Effector memory CD8-positive, alpha-beta T cell (primary cell): ENCODE results near the gene FSTL5.

Source experiments
- ATAC-seq: fragments of 150-1000 bp; cut with Tn5 transposase; replicated peaks from 2 replicates; pipeline ENCODE4 v1.10.0; 2021; ENCODE audit warnings: mild to moderate bottlenecking, moderate library complexity
- DNase-seq, 3 experiments: peaks; one replicate each; pipeline ENCODE4 v3.0.0; 2021
- H3K27ac Mint-ChIP-seq, 2 donors: one replicate each; pipeline ENCODE4 v1.8.0; 2022; ENCODE audit warnings: mild to moderate bottlenecking in 2 of 2, mixed read lengths in 2 of 2, moderate library complexity in 2 of 2
- H3K27me3 Mint-ChIP-seq, 2 donors: one replicate each; pipeline ENCODE4 v1.8.0; 2022; ENCODE audit warnings: mixed read lengths in 2 of 2
- H3K36me3 Mint-ChIP-seq: one replicate; pipeline ENCODE4 v1.8.0; 2022; ENCODE audit warnings: mild to moderate bottlenecking, moderate library complexity, mixed read lengths; ENCODE audit not compliant: insufficient read depth
- H3K4me1 Mint-ChIP-seq, 2 donors: one replicate each; pipeline ENCODE4 v1.8.0; 2022; ENCODE audit warnings: low read depth in 2 of 2, mixed read lengths in 2 of 2
- H3K4me3 Mint-ChIP-seq, 2 donors: one replicate each; pipeline ENCODE4 v1.8.0; 2022; ENCODE audit warnings: mild to moderate bottlenecking in 2 of 2, mixed read lengths in 2 of 2, moderate library complexity in 2 of 2
- H3K9me3 Mint-ChIP-seq, 2 donors: one replicate each; pipeline ENCODE4 v1.8.0; 2022; ENCODE audit warnings: mixed read lengths in 2 of 2

Gene FSTL5

DNA sequence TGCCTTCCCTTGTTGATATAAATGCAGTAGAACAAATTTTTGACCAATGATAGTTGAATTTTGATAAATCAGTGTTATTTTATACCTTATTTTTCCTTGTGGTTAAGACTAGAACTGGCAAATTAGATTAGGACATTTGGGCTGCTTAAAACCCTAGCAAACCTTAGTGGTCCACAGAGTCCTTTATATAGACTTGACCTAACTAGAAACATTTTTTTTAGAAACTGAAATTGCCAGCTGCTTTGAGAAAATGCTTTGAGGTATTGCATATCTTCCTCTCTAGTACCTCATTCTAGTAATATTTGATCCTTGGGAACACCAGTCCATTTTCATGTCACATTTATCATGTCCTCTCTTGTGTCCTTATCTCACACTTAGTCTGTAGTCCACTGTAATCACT is 580.3 kb downstream of the FSTL5 start:
- H3K4me1 Mint-ChIP-seq = no peaks in the 10 kb centered on the region
- H3K27ac Mint-ChIP-seq = no peak overlapping the region
- H3K4me3 Mint-ChIP-seq = no peak overlapping the region
- no peaks in the 10 kb centered on the region for H3K27me3 Mint-ChIP-seq
- DNase-seq = no peak
- no peak for ATAC-seq
- H3K36me3 Mint-ChIP-seq = no peaks in the 10 kb centered on the region
- peaks cover 7 to 8% of the 10 kb centered on the region in 2 donors for H3K9me3 Mint-ChIP-seq

DNA sequence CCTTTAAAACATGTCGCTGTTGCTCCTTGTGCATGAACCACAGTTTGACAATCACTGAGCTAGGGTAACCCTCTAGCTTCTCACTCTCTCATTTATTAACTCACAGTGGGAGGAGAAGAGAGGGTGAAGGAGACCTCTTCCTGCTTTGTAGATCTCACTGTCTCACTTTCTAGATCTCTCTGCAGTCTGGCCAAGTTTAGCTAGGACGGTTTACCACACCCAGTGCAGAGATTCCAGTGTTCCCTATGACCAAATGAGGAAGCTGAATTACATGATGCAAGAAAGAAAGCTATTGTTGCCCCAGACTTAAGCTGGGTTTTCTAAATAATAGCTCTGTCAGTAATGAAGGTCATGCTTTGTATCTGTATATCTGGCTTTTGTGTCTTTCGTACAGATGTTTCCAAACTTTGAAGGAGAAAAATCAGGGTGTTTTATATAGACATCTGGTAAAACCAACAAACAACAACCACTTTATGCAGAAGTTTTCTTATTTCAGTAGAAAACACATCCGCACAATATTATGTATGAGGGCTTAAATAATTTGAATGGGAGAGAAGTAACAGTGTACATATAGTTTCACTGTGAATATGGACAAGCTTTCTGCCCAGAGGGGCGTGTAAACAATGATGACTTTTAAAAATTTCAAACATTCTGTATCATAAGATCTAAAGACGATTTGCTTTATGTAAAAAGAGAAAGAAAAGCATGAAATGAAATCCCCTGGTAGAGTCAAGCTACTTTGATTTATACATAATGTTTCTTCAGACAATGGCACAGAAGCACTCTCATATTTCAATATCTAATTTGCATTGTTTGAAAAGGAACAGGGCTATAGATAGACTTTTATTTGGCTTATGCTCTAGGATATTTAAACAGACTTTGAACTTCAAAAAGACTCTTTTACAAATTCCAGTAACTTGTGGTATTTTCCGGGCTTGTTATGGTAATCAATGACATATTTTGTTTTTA is 582.3 kb downstream of the FSTL5 start:
- H3K9me3 Mint-ChIP-seq = peaks cover 8 to 11% of the 10 kb centered on the region in 2 donors
- ATAC-seq (no peak), DNase-seq (no peak)
- H3K4me3 Mint-ChIP-seq = no peak overlapping the region
- no peaks in the 10 kb centered on the region for H3K27me3 Mint-ChIP-seq
- H3K36me3 Mint-ChIP-seq = no peaks in the 10 kb centered on the region
- no peaks in the 10 kb centered on the region for H3K4me1 Mint-ChIP-seq
- H3K27ac Mint-ChIP-seq = no peak overlapping the region

DNA sequence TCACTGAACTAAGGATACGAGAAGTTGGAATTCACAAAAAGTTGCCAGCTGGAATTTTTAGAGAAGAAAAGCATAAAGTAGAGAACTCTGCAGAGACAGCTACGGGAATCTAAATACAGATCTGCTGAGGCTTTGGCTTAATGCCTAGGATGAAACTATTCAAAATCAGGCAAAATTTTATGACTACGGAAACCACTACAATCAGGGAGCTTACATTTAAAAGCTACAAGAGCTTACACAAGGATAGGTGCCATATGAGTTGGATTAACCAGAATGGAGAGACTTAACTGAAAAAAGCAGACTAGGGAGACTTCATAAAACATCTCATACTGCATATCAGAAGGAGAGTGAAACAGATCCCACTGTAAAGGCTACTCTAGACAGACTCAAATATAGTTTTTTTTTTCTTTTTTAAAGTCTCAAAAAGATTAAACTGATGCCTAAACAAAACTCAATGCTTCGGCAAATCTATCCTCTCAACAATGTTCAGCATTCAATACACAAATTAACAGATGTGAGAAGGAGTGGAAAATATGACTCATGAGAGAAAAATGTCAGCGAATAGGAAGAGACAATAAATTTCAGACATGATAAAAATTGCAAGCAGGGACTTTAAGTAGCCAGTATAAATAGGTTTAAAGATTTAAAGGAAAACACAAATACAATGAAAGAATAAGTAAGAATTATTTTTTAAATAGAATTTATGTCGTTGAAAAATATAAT is 586.1 kb downstream of the FSTL5 start:
- no peaks in the 10 kb centered on the region for H3K4me1 Mint-ChIP-seq
- DNase-seq (no peak), ATAC-seq (no peak)
- H3K27ac Mint-ChIP-seq = no peak overlapping the region
- no peaks in the 10 kb centered on the region for H3K36me3 Mint-ChIP-seq
- no peaks in the 10 kb centered on the region for H3K27me3 Mint-ChIP-seq
- H3K4me3 Mint-ChIP-seq = no peak overlapping the region
- peaks cover 0 to 12% of the 10 kb centered on the region in 2 donors for H3K9me3 Mint-ChIP-seq

DNA sequence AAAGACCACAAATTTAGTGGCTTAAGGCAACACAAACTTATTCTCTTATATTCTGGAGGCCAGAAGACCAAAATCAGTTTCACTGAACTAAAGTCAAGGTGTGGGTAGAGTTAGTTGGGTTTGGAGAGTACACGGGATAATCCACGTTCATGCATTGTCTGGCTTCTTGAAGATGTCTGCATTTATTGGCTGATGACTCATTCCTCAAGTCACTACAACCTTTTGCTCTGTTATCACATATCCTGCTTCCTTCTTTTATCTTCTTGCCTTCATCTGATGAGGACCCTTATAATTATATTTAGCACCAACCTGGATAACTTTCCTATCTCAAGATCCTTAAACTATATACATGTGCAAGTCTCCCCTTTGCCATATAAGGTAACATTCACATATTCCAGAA is 590.0 kb downstream of the FSTL5 start:
- Mint-ChIP-seq H3K9me3 (peaks cover 8 to 13% of the 10 kb centered on the region in 2 donors), H3K27ac (no peak overlapping the region), H3K36me3 (no peaks in the 10 kb centered on the region), H3K4me3 (no peak overlapping the region), H3K27me3 (no peaks in the 10 kb centered on the region), H3K4me1 (no peaks in the 10 kb centered on the region)
- DNase-seq (no peak), ATAC-seq (no peak)

DNA sequence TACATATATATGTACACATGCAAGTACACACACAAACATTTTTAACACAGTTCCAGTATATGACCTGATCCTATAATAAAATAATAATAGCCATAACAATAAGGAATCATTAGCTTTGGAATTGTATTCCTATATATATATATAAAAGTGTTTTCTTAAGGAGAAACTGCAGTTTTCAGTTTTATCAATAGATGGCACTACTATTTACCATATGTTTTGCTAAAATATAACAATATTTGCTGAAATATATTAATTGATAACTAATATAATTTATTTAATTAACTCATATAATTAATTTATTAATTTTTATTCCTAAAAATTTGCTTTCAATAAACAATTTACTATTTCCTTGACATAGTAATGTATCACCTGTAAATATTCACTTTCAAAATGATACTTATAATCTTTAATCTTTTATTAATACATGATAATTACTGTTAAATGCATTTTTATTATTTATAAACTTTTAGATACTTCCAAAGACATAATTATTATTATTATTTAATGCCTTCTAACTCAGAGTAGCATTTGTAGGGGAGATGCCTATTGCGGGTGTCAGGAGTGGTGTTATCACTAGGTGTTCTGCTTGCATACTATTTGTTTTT is 599.5 kb downstream of the FSTL5 start:
- DNase-seq (no peak), ATAC-seq (no peak)
- Mint-ChIP-seq H3K36me3 (peaks cover 3% of the 10 kb centered on the region), H3K9me3 (peaks cover 0 to 5% of the 10 kb centered on the region in 2 donors), H3K4me3 (no peak overlapping the region), H3K27ac (no peak overlapping the region), H3K4me1 (no peaks in the 10 kb centered on the region), H3K27me3 (no peaks in the 10 kb centered on the region)

DNA sequence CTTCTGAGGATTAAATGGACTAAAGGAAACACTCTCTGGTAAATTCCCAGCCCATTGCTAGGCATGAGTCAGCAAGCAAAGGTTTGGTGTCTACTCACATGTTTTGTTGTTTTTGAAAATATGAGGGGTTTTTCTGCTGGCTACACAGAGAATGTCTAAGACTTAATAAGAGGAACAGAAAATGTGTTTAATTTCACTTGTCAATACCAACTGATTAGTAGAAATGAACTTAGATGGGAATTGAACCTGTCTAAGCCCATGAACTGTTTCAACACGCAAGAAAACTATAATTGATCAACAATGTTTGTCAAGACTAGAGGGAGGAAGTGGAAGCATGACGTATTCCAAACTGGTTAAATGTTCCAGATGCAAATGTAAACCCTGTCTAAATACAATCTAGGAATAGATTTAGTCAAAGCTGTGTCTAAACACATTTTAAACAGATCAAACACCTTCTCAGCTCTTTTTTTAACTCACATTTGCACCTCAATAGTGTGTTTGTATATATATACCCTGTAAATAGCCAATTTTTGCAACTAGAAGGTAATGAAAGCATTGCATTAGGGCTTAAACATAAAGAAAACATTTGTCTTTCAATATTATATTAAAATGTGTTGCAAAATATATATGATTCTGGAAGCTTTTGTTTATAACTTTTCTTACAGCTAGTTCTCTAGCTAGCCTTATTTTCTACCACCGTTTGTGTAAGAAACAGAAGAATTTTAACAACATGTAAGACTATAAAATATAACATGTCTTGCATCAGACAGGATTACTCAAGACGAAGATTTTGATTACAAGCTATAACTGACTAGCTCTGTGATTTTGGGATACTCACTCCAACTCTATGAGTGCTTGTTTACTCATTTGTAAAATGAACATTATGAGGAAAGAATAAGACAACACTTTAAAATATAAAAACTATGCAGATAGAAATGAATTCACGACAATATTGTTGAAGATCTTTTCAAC is 607.8 kb downstream of the FSTL5 start:
- no peak for ATAC-seq
- H3K36me3 Mint-ChIP-seq = peaks cover 3% of the 10 kb centered on the region
- H3K9me3 Mint-ChIP-seq = peaks cover 0 to 4% of the 10 kb centered on the region in 2 donors
- H3K4me3 Mint-ChIP-seq = no peak overlapping the region
- H3K27me3 Mint-ChIP-seq = no peaks in the 10 kb centered on the region
- no peak for DNase-seq
- no peaks in the 10 kb centered on the region for H3K4me1 Mint-ChIP-seq
- no peak overlapping the region for H3K27ac Mint-ChIP-seq

DNA sequence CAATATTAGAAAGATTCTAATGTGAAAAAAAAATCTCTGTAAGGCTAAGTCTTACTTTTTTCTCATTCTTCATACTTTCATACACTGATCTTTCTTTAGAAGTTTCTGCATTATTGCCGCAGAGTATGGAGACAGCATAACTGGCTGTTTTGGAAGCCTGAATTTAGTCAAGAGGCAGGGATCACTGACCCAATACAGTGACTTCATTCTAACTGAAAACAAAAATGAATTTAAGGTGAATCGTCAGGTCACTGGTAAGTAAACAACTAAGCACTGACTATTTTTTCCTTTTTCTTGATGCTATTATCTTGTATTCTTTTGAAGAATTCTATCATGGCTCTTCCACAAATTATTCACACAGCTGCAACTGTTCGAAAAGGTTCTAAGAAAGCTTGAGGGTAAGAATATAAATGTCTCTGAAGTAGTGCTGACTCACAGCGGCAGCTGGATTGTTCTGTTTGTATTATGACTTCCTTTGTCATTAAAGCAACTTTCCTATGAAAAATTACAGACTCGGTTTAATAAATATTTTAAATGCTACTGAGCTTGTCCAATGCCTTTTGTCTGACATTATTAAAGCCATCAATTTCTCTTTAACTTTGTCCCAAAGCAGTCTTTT is 609.3 kb downstream of the FSTL5 start:
- H3K36me3 Mint-ChIP-seq = no peaks in the 10 kb centered on the region
- H3K9me3 Mint-ChIP-seq = peaks cover 0 to 4% of the 10 kb centered on the region in 2 donors
- H3K27ac Mint-ChIP-seq = no peak overlapping the region
- H3K27me3 Mint-ChIP-seq = no peaks in the 10 kb centered on the region
- ATAC-seq = no peak
- H3K4me3 Mint-ChIP-seq = no peak overlapping the region
- no peak for DNase-seq
- H3K4me1 Mint-ChIP-seq = no peaks in the 10 kb centered on the region

DNA sequence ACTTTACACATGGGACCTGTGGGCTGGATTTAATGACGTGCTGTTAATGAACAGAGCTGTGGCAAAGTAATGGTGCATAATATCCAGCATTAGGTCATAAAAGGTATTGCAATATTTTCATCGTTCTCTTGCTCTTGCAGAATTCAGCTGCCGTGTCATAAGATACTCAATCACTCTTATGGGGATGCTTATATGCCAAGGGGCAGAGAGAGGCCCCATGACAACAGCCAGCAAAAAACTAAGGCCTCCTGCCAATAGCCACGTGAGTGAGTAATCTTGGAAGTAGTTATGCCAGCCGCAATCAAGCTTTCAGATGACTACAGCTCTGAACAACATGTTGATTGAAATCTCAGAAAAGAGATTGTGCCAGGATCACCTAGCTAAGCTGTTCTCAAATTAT is 616.9 kb downstream of the FSTL5 start:
- Mint-ChIP-seq H3K27ac (no peak overlapping the region), H3K27me3 (no peaks in the 10 kb centered on the region), H3K9me3 (peaks cover 0 to 4% of the 10 kb centered on the region in 2 donors), H3K4me3 (no peak overlapping the region), H3K4me1 (no peaks in the 10 kb centered on the region), H3K36me3 (no peaks in the 10 kb centered on the region)
- no peak for ATAC-seq
- DNase-seq = no peak

DNA sequence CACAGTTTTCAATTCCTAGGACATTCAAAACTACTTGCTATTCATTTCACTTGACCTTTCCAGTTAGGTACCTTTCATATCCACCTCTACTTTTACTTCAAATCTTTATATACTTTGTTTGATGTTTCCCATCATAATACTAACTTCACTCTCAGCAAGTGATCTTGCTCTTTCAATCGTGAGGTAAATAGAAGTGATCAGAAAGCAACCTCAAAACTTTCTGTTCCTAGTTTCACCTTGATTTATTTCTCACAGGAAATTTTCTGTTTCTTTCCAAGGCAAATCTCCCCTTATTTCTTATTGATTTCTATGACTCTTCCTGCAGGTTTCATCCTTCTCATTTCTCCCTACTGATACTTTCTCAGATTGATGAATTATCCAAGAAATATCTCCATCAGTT is 623.5 kb downstream of the FSTL5 start:
- Mint-ChIP-seq H3K9me3 (peaks cover 5 to 8% of the 10 kb centered on the region in 2 donors), H3K27ac (no peak overlapping the region), H3K36me3 (no peaks in the 10 kb centered on the region), H3K27me3 (no peaks in the 10 kb centered on the region), H3K4me1 (no peaks in the 10 kb centered on the region), H3K4me3 (no peak overlapping the region)
- ATAC-seq (no peak), DNase-seq (no peak)

DNA sequence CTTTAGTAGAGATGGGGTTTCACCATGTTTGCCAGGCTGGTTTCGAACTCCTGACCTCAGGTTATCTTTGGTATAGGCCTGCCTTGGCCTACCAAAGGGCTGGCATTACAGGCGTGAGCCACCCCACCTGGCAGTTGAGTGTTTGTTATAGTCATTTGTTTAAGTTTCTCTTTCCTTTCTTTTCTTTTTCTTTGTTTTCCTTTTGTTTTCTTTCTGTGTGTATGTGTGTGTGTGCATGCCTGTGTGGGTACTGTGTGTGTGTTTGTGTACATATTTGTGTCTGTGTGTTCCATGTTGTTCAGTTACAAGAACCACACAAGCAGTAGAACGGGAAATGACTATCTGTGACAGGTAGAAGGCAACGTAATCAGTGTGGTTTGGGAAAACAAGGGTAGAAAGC is 624.9 kb downstream of the FSTL5 start:
- DNase-seq (no peak), ATAC-seq (no peak)
- Mint-ChIP-seq H3K4me3 (no peak overlapping the region), H3K9me3 (peaks cover 5 to 15% of the 10 kb centered on the region in 2 donors), H3K36me3 (no peaks in the 10 kb centered on the region), H3K4me1 (no peaks in the 10 kb centered on the region), H3K27me3 (no peaks in the 10 kb centered on the region), H3K27ac (no peak overlapping the region)

DNA sequence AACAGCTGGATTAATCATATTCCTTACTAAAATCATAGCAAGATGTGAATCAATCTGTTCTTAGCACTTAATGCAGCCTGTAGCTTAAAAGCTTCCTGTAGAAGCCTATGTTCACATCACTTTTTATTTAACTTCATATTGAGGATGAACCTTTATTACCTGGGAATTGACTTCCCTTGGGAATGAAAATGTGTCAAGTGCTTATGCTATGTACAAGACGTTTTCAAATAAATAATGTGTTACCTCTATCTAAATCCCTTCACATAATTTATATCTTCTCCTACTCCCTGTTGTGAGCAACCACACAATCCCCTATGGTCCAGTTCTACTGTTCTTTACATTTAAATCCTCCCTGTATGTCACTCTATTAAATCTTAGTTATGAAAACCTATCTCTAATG is 633.1 kb downstream of the FSTL5 start:
- H3K9me3 Mint-ChIP-seq = peaks cover 6 to 14% of the 10 kb centered on the region in 2 donors
- no peak overlapping the region for H3K4me3 Mint-ChIP-seq
- ATAC-seq = no peak
- no peaks in the 10 kb centered on the region for H3K4me1 Mint-ChIP-seq
- no peaks in the 10 kb centered on the region for H3K27me3 Mint-ChIP-seq
- no peaks in the 10 kb centered on the region for H3K36me3 Mint-ChIP-seq
- DNase-seq = no peak
- no peak overlapping the region for H3K27ac Mint-ChIP-seq

DNA sequence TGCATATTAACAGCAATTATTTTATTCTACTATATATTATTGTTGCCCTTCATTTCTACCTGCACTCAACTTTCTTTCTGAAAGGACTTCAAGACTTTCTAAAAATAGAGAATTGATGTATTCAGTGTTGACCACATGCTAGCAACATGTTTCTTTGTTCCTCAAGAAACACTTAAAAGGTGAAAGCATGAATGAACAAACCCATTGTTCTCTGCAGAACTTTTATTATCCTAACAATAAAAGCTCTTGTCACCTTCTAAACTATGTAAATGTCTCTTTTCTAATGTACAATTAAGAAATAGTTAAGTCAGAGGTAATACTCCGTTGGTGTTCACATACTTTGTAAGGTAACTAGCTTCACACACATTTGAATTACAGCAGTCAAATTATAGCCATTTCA is 638.7 kb downstream of the FSTL5 start:
- peaks cover 0 to 3% of the 10 kb centered on the region in 2 donors for H3K9me3 Mint-ChIP-seq
- no peak overlapping the region for H3K4me3 Mint-ChIP-seq
- H3K36me3 Mint-ChIP-seq = no peaks in the 10 kb centered on the region
- H3K4me1 Mint-ChIP-seq = no peaks in the 10 kb centered on the region
- no peaks in the 10 kb centered on the region for H3K27me3 Mint-ChIP-seq
- ATAC-seq (no peak), DNase-seq (no peak)
- H3K27ac Mint-ChIP-seq = no peak overlapping the region
